GM21723 (cell line): Measurements from ENCODE around the gene ABI2.
"Not testable (repeated sequence)": the region's sequence is repeated elsewhere in the genome, so short reads cannot be mapped to it uniquely, and the experiment has no call there.

Source experiments
- ATAC-seq: cut with Tn5 transposase; IDR thresholded peaks from one replicate; pipeline ENCODE4 v1.9.1; 2021; ENCODE audit warnings: mild to moderate bottlenecking, moderate library complexity; ENCODE audit not compliant: unreplicated experiment

The ABI2 gene

GRCh38 chr2:203352604-203353255 is 24.5 kb downstream of the ABI2 start:
- no peak for ATAC-seq

- ATAC-seq, result no peak
Observed at GRCh38 chr2:203354966-203355365, 26.8 kb downstream of the ABI2 start.

GRCh38 chr2:203359450-203359849 is 31.3 kb downstream of the ABI2 start:
- no peak for ATAC-seq

- no peak for ATAC-seq
Observed at GRCh38 chr2:203360833-203361430, 32.7 kb downstream of the ABI2 start.

- ATAC-seq, result no peak
Observed at GRCh38 chr2:203361495-203361894, 33.3 kb downstream of the ABI2 start.

- ATAC-seq, result no peak
Observed at GRCh38 chr2:203361922-203362321, 33.7 kb downstream of the ABI2 start.

- ATAC-seq, result no peak
Observed at GRCh38 chr2:203366639-203367466, 38.7 kb downstream of the ABI2 start.

GRCh38 chr2:203372706-203373105 is 44.5 kb downstream of the ABI2 start:
- not testable (repeated sequence) for ATAC-seq

GRCh38 chr2:203376173-203376572 is 48.0 kb downstream of the ABI2 start:
- ATAC-seq, result no peak

- ATAC-seq, result no peak
Observed at GRCh38 chr2:203379156-203379555, 51.0 kb downstream of the ABI2 start.

GRCh38 chr2:203383038-203383437 is 54.8 kb downstream of the ABI2 start:
- ATAC-seq, result no peak

GRCh38 chr2:203388153-203388552 is 60.0 kb downstream of the ABI2 start:
- not testable (repeated sequence) for ATAC-seq

- ATAC-seq, result no peak
Observed at GRCh38 chr2:203394519-203395227, 66.5 kb downstream of the ABI2 start.

GRCh38 chr2:203395858-203396257 is 67.7 kb downstream of the ABI2 start:
- ATAC-seq, result no peak

- no peak for ATAC-seq
Observed at GRCh38 chr2:203396667-203397066, 68.5 kb downstream of the ABI2 start.

- no peak for ATAC-seq
Observed at GRCh38 chr2:203399031-203399430, 70.8 kb downstream of the ABI2 start.

- ATAC-seq, result no peak
Observed at GRCh38 chr2:203400805-203401585, 72.8 kb downstream of the ABI2 start.

GRCh38 chr2:203404996-203405395 is 76.8 kb downstream of the ABI2 start:
- no peak for ATAC-seq

- ATAC-seq, result no peak
Observed at GRCh38 chr2:203407496-203407895, 79.3 kb downstream of the ABI2 start.

GRCh38 chr2:203412546-203413331 is 84.5 kb downstream of the ABI2 start:
- ATAC-seq, result no peak
